Activated CD4-positive, alpha-beta memory T cell treated with anti-CD3 and anti-CD28 coated beads for 36 hours (primary cell): ENCODE data around the gene KCNJ10. TPM values are rescaled to one million over a fixed set of nuclear protein-coding genes. Genes with fewer than 3 reads are reported as not detected.

Experiments used
- CTCF ChIA-PET: fragments of 350-600 bp; sonication (Branson Sonifier 250); formaldehyde crosslinking; loops from one replicate; lab custom pipeline; 2021; ENCODE audit warnings: antibody characterized with exemption, inconsistent platforms; lab: Charles Lee
- POLR2A ChIA-PET: fragments of 350-600 bp; sonication (Branson Sonifier 250); formaldehyde crosslinking; loops from one replicate; lab custom pipeline; 2021; ENCODE audit warnings: antibody characterized with exemption; lab: Charles Lee
- DNase-seq: peaks from one replicate; pipeline ENCODE4 v3.0.0-alpha.2; 2020
- H3K27ac Mint-ChIP-seq: one replicate; pipeline ENCODE4 v1.8.0; 2021; ENCODE audit warnings: mixed read lengths
- H3K27me3 Mint-ChIP-seq: one replicate; pipeline ENCODE4 v1.8.0; 2021; ENCODE audit warnings: mixed read lengths
- H3K36me3 Mint-ChIP-seq: one replicate; pipeline ENCODE4 v1.8.0; 2021; ENCODE audit warnings: mixed read lengths
- H3K4me1 Mint-ChIP-seq: one replicate; pipeline ENCODE4 v1.8.0; 2021; ENCODE audit warnings: low read depth, mixed read lengths
- H3K4me3 Mint-ChIP-seq: one replicate; pipeline ENCODE4 v1.8.0; 2021; ENCODE audit warnings: mild to moderate bottlenecking, mixed read lengths
- H3K9me3 Mint-ChIP-seq: one replicate; pipeline ENCODE4 v1.8.0; 2021; ENCODE audit warnings: mixed read lengths
- intact Hi-C: fragments of 100-400 bp; cut with micrococcal nuclease; formaldehyde crosslinking; loops from one replicate; pipeline ENCODE4 v1.15.1; 2023
- total RNA-seq, 2 experiments: library from RNA; stranded (reverse); gene quantifications; one replicate each; pipeline ENCODE4 v1.2.3, GENCODE V29; 2021

Gene KCNJ10
- total RNA-seq, 2 experiments from 2014 or later = not detected

GRCh38 chr1:160108888-160109662 is 39.1 kb upstream of the KCNJ10 start:
- intact Hi-C loops = loop anchor here (1.0 kb wide), 1 partner anchor 8 kb away; no protein-coding TSS in a partner anchor
- H3K4me3 Mint-ChIP-seq = no peak overlapping the region
- POLR2A ChIA-PET = no interaction called here
- H3K27me3 Mint-ChIP-seq = peaks cover 3% of the 10 kb centered on the region
- no peaks in the 10 kb centered on the region for H3K4me1 Mint-ChIP-seq
- DNase-seq = peak; percentile 47
- H3K27ac Mint-ChIP-seq = no peak overlapping the region
- no peaks in the 10 kb centered on the region for H3K9me3 Mint-ChIP-seq
- CTCF ChIA-PET = interaction anchor here (0.6 to 2.5 kb wide), 10 partner anchors 8 to 267 kb away, joined by 3 to 18 read pairs (median 4); partner anchors contain the start of gene IGSF8
- no peaks in the 10 kb centered on the region for H3K36me3 Mint-ChIP-seq

- CTCF ChIA-PET = interaction anchor here (1.4 to 2.5 kb wide), 4 partner anchors 60 to 269 kb away, joined by 3 to 18 read pairs (median 10); no protein-coding TSS in a partner anchor
- intact Hi-C loops = no loop called here
- Mint-ChIP-seq H3K4me3 (no peak overlapping the region), H3K27me3 (peaks cover under 1% of the 10 kb centered on the region), H3K4me1 (no peaks in the 10 kb centered on the region), H3K27ac (no peak overlapping the region), H3K36me3 (no peaks in the 10 kb centered on the region), H3K9me3 (no peaks in the 10 kb centered on the region)
- no peak for DNase-seq
- POLR2A ChIA-PET = no interaction called here
Measured at GRCh38 chr1:160107512-160107911, 37.6 kb upstream of the KCNJ10 start.

GRCh38 chr1:160105155-160105554 is 35.2 kb upstream of the KCNJ10 start:
- Mint-ChIP-seq H3K9me3 (no peaks in the 10 kb centered on the region), H3K27me3 (no peaks in the 10 kb centered on the region), H3K4me3 (no peak overlapping the region), H3K36me3 (no peaks in the 10 kb centered on the region), H3K4me1 (peaks cover 9% of the 10 kb centered on the region), H3K27ac (no peak overlapping the region)
- intact Hi-C loops = no loop called here
- DNase-seq = no peak
- ChIA-PET CTCF (interaction anchor here (0.9 to 7.2 kb wide), 9 partner anchors 18 to 271 kb away, joined by 3 to 70 read pairs (median 5); partner anchors contain the start of gene KCNJ9), POLR2A (no interaction called here)

GRCh38 chr1:160104486-160104885 is 34.5 kb upstream of the KCNJ10 start:
- H3K27ac Mint-ChIP-seq = no peak overlapping the region
- H3K27me3 Mint-ChIP-seq = no peaks in the 10 kb centered on the region
- POLR2A ChIA-PET = no interaction called here
- CTCF ChIA-PET = interaction anchor here (1.4 to 7.2 kb wide), 7 partner anchors 17 to 272 kb away, joined by 3 to 77 read pairs (median 8); no protein-coding TSS in a partner anchor
- intact Hi-C loops = no loop called here
- H3K9me3 Mint-ChIP-seq = no peaks in the 10 kb centered on the region
- no peaks in the 10 kb centered on the region for H3K36me3 Mint-ChIP-seq
- no peak overlapping the region for H3K4me3 Mint-ChIP-seq
- peaks cover 11% of the 10 kb centered on the region for H3K4me1 Mint-ChIP-seq
- no peak for DNase-seq

- H3K27ac Mint-ChIP-seq = no peak overlapping the region
- intact Hi-C loops = no loop called here
- H3K27me3 Mint-ChIP-seq = no peaks in the 10 kb centered on the region
- H3K4me1 Mint-ChIP-seq = peaks cover 16% of the 10 kb centered on the region
- ChIA-PET CTCF (interaction anchor here (1.0 to 7.2 kb wide), 7 partner anchors 9 to 273 kb away, joined by 3 to 77 read pairs (median 8); no protein-coding TSS in a partner anchor), POLR2A (no interaction called here)
- no peak overlapping the region for H3K4me3 Mint-ChIP-seq
- H3K36me3 Mint-ChIP-seq = no peaks in the 10 kb centered on the region
- no peaks in the 10 kb centered on the region for H3K9me3 Mint-ChIP-seq
- DNase-seq = no peak
Measured at GRCh38 chr1:160103658-160104408, 33.9 kb upstream of the KCNJ10 start.

- ChIA-PET CTCF (interaction anchor here (0.6 to 7.2 kb wide), 23 partner anchors 8 to 314 kb away, joined by 3 to 77 read pairs (median 4); partner anchors contain the start of genes CASQ1, KCNJ9 and PEX19), POLR2A (interaction anchor here (0.8 kb wide), 1 partner anchor 178 kb away, joined by 3 read pairs; no protein-coding TSS in a partner anchor)
- H3K36me3 Mint-ChIP-seq = no peaks in the 10 kb centered on the region
- intact Hi-C loops = loop anchor here (1.0 to 2.0 kb wide), 6 partner anchors 7 to 274 kb away; partner anchors contain the start of gene PEX19
- H3K9me3 Mint-ChIP-seq = no peaks in the 10 kb centered on the region
- no peaks in the 10 kb centered on the region for H3K27me3 Mint-ChIP-seq
- DNase-seq = no peak
- no peak overlapping the region for H3K4me3 Mint-ChIP-seq
- H3K27ac Mint-ChIP-seq = peak overlapping the region; percentile 9
- H3K4me1 Mint-ChIP-seq = peaks cover 25% of the 10 kb centered on the region
Measured at GRCh38 chr1:160101717-160102522, 32.0 kb upstream of the KCNJ10 start.

GRCh38 chr1:160101037-160101716 is 31.2 kb upstream of the KCNJ10 start:
- POLR2A ChIA-PET = no interaction called here

GRCh38 chr1:160099716-160100375 is 29.9 kb upstream of the KCNJ10 start:
- peaks cover 37% of the 10 kb centered on the region for H3K4me1 Mint-ChIP-seq
- intact Hi-C loops = loop anchor here (2.0 to 5.0 kb wide), 5 partner anchors 93 to 191 kb away; partner anchors contain the start of genes DCAF8 and PEA15
- peak overlapping the region; percentile 76 for H3K27ac Mint-ChIP-seq

More at GRCh38 chr1:160101037-160101716, 31.2 kb upstream of the KCNJ10 start:
- Mint-ChIP-seq H3K27ac (peak overlapping the region; percentile 56), H3K4me3 (peak overlapping the region; percentile 15), H3K9me3 (no peaks in the 10 kb centered on the region), H3K4me1 (peaks cover 32% of the 10 kb centered on the region), H3K36me3 (no peaks in the 10 kb centered on the region), H3K27me3 (no peaks in the 10 kb centered on the region)
- DNase-seq = peak; percentile 81
- intact Hi-C loops = loop anchor here (1.0 to 2.0 kb wide), 6 partner anchors 8 to 275 kb away; partner anchors contain the start of gene PEX19
- CTCF ChIA-PET = interaction anchor here (0.6 to 7.2 kb wide), 24 partner anchors 9 to 315 kb away, joined by 3 to 77 read pairs (median 4); partner anchors contain the start of genes CASQ1, KCNJ9 and PEX19

GRCh38 chr1:160098852-160099561 is 29.0 kb upstream of the KCNJ10 start:
- peak overlapping the region; percentile 69 for H3K4me3 Mint-ChIP-seq
- no peaks in the 10 kb centered on the region for H3K36me3 Mint-ChIP-seq
- no peaks in the 10 kb centered on the region for H3K9me3 Mint-ChIP-seq
- peak overlapping the region; percentile 76 for H3K27ac Mint-ChIP-seq
- intact Hi-C loops = loop anchor here (1.0 to 5.0 kb wide), 4 partner anchors 68 to 177 kb away; partner anchors contain the start of genes DCAF8, PEA15 and PIGM
- peaks cover 37% of the 10 kb centered on the region for H3K4me1 Mint-ChIP-seq
- H3K27me3 Mint-ChIP-seq = no peaks in the 10 kb centered on the region
- ChIA-PET POLR2A (interaction anchor here (0.7 kb wide), 1 partner anchor 174 kb away, joined by 3 read pairs; the partner anchor contains the start of gene TAGLN2), CTCF (interaction anchor here (1.2 to 6.7 kb wide), 6 partner anchors 9 to 193 kb away, joined by 3 to 101 read pairs (median 6); partner anchors contain the start of gene KCNJ9)
- DNase-seq = peak; percentile 99

More at GRCh38 chr1:160099716-160100375, 29.9 kb upstream of the KCNJ10 start:
- no peak overlapping the region for H3K4me3 Mint-ChIP-seq
- DNase-seq = no peak
- ChIA-PET POLR2A (no interaction called here), CTCF (interaction anchor here (1.0 to 7.2 kb wide), 12 partner anchors 11 to 277 kb away, joined by 3 to 101 read pairs (median 10); partner anchors contain the start of gene KCNJ9)
- H3K27me3 Mint-ChIP-seq = no peaks in the 10 kb centered on the region
- H3K9me3 Mint-ChIP-seq = no peaks in the 10 kb centered on the region
- H3K36me3 Mint-ChIP-seq = no peaks in the 10 kb centered on the region
